ENCODE measurements around the gene RNF208.

RNF208 gene

DNA sequence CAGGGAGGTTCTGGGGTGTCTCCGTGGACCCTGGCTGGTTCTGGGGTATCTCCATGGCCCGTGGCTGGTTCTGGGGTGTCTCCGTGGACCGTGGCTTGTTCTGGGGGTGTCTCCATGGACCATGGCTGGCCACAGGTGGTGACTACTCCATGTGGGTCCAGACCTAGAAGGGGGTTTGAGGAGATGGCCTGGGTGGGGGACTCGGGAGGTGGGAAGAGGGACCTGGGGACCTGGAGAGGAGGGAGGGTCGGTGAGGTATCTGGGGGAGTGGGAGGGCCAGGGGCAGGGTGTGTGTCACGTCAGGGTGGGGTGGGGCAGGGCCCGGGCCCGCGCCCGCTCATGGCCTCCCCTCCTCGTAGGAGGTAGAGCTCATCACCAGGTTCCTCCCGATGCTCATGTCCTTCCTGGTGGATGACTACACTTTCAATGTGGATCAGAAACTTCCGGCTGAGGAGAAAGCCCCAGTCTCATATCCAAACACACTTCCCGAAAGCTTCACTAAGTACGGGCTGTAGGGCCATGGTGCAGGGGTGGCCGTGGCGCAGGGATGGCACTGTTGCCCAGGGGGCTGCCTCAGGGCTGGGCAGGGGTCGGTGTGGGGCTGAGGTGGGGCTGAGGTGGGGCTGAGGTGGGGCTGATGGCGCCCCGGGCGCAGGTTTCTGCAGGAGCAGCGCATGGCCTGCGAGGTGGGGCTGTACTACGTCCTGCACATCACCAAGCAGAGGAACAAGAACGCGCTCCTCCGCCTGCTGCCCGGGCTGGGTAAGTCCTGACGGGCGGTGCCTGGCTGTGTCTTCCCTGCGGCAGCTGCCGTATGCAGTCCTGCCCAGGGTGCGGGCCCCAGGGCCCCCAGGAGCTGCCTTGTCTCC is 44.8 kb upstream of the RNF208 start:
- Histone ChIP-seq H2AFZ (ENCODE audit: low read length) (no peak overlapping the region), H3K79me2 (ENCODE audit: insufficient read depth, low read length) (no peaks in the 10 kb centered on the region), H3K9me3 (ENCODE audit: low read length) (no peaks in the 10 kb centered on the region), H3K27ac (ENCODE audit: low read depth, low read length, poor library complexity, severe bottlenecking) (peak overlapping the region; percentile 92), H3K4me3 (ENCODE audit: low read depth, low read length, poor library complexity, severe bottlenecking) (peak overlapping the region; percentile 58), H3K27me3 (ENCODE audit: insufficient read depth, low read length) (no peaks in the 10 kb centered on the region), H3F3A (ENCODE audit: insufficient read depth, low read length) (no peaks in the 10 kb centered on the region), H3K4me2 (ENCODE audit: low read length) (peak overlapping the region; percentile 74), H4K20me1 (ENCODE audit: insufficient read depth, low read length) (no peaks in the 10 kb centered on the region), H3K36me3 (ENCODE audit: insufficient read depth, low read length) (peaks cover 41% of the 10 kb centered on the region), H3K9me2 (ENCODE audit: low read depth, low read length) (no peaks in the 10 kb centered on the region), H3K4me1 (ENCODE audit: insufficient read depth, low read length, severe bottlenecking) (peaks cover 42% of the 10 kb centered on the region), H3K9ac (ENCODE audit: low read length) (0 out of 2 replicates have a peak overlapping the region, but pooled peaks have one; percentile 39)
- TF ChIP-seq, protein P1, sequence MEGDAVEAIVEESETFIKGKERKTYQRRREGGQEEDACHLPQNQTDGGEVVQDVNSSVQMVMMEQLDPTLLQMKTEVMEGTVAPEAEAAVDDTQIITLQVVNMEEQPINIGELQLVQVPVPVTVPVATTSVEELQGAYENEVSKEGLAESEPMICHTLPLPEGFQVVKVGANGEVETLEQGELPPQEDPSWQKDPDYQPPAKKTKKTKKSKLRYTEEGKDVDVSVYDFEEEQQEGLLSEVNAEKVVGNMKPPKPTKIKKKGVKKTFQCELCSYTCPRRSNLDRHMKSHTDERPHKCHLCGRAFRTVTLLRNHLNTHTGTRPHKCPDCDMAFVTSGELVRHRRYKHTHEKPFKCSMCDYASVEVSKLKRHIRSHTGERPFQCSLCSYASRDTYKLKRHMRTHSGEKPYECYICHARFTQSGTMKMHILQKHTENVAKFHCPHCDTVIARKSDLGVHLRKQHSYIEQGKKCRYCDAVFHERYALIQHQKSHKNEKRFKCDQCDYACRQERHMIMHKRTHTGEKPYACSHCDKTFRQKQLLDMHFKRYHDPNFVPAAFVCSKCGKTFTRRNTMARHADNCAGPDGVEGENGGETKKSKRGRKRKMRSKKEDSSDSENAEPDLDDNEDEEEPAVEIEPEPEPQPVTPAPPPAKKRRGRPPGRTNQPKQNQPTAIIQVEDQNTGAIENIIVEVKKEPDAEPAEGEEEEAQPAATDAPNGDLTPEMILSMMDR (IDR thresholded peaks at IDR 0.05; ENCODE audit: low read length): no peak
- no peak for TF ChIP-seq EZH2 (IDR thresholded peaks at IDR 0.05; ENCODE audit: borderline replicate concordance, low read length)

DNA sequence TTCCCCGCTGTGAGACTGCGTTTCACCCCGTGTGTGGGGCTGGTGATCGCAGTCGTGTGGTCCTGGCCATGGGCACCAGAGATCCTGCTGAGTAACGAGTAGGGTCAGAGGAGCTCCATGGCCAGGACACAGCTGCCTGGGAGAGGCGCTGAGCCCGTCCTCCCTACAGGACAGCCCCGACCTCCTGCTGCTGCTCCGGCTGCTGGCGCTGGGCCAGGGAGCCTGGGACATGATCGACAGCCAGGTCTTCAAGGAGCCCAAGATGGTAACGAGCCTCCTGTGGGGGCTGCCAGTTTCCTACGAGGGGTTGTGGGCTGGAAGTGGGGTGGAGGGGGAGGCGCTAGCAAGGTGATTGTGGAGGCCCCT is 44.1 kb upstream of the RNF208 start:
- no peaks in the 10 kb centered on the region for H3K9me2 ChIP-seq (ENCODE audit: low read depth, low read length)
- TF ChIP-seq EZH2 (IDR thresholded peaks at IDR 0.05; ENCODE audit: borderline replicate concordance, low read length): no peak
- TF ChIP-seq, protein P1 (IDR thresholded peaks at IDR 0.05; ENCODE audit: low read length): no peak
- H3K9ac ChIP-seq (ENCODE audit: low read length): no peak overlapping the region
- H3K4me1 ChIP-seq (ENCODE audit: insufficient read depth, low read length, severe bottlenecking): peaks cover 37% of the 10 kb centered on the region
- no peaks in the 10 kb centered on the region for H3K9me3 ChIP-seq (ENCODE audit: low read length)
- H3K4me2 ChIP-seq (ENCODE audit: low read length): no peak overlapping the region
- peaks cover 41% of the 10 kb centered on the region for H3K36me3 ChIP-seq (ENCODE audit: insufficient read depth, low read length)
- no peaks in the 10 kb centered on the region for H3F3A ChIP-seq (ENCODE audit: insufficient read depth, low read length)
- H3K27me3 ChIP-seq (ENCODE audit: insufficient read depth, low read length): no peaks in the 10 kb centered on the region
- H3K79me2 ChIP-seq (ENCODE audit: insufficient read depth, low read length): no peaks in the 10 kb centered on the region
- no peak overlapping the region for H2AFZ ChIP-seq (ENCODE audit: low read length)
- H3K4me3 ChIP-seq (ENCODE audit: low read depth, low read length, poor library complexity, severe bottlenecking): no peak overlapping the region
- no peak overlapping the region for H3K27ac ChIP-seq (ENCODE audit: low read depth, low read length, poor library complexity, severe bottlenecking)
- no peaks in the 10 kb centered on the region for H4K20me1 ChIP-seq (ENCODE audit: insufficient read depth, low read length)

DNA sequence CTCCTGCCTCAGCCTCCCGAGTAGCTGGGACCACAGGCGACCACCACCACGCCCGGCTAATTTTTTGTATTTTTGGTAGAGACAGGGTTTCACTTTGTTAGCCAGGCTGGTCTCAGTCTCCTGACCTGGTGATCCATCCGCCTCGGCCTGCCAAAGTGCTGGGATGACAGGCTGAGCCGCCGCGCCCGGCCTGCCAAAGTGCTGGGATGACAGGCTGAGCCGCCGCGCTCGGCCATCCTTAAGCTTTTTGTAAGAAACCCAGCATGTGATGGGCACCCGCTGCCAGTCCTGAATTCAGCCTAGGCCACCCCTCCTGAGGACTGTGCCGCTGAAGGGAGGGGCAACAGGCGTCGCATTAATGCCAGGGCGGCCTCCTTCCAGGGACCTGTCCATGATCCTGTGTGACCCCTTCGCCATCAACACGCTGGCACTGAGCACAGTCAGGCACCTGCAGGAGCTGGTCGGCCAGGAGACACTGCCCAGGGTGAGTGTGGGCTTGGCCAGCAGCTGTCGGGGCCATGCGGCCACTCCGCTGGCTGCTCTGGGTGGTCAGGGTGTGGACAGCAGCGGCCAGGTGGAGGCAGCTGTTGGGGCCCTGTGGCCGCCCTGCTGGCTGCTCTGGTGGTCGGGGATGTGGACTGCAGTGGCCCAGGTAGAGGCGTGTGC is 43.6 kb upstream of the RNF208 start:
- Histone ChIP-seq H3K27ac (ENCODE audit: low read depth, low read length, poor library complexity, severe bottlenecking) (no peak overlapping the region), H2AFZ (ENCODE audit: low read length) (no peak overlapping the region), H3K4me3 (ENCODE audit: low read depth, low read length, poor library complexity, severe bottlenecking) (no peak overlapping the region), H3K4me1 (ENCODE audit: insufficient read depth, low read length, severe bottlenecking) (peaks cover 34% of the 10 kb centered on the region), H3K4me2 (ENCODE audit: low read length) (no peak overlapping the region), H3K27me3 (ENCODE audit: insufficient read depth, low read length) (no peaks in the 10 kb centered on the region), H3K9me2 (ENCODE audit: low read depth, low read length) (no peaks in the 10 kb centered on the region), H3K9ac (ENCODE audit: low read length) (no peak overlapping the region), H3F3A (ENCODE audit: insufficient read depth, low read length) (no peaks in the 10 kb centered on the region), H3K36me3 (ENCODE audit: insufficient read depth, low read length) (peaks cover 37% of the 10 kb centered on the region), H3K79me2 (ENCODE audit: insufficient read depth, low read length) (no peaks in the 10 kb centered on the region), H4K20me1 (ENCODE audit: insufficient read depth, low read length) (no peaks in the 10 kb centered on the region), H3K9me3 (ENCODE audit: low read length) (no peaks in the 10 kb centered on the region)
- TF ChIP-seq, protein P1 (IDR thresholded peaks at IDR 0.05; ENCODE audit: low read length): no peak
